Peyer's patch (tissue), 4 donors: Measurements from ENCODE around the gene IMMP2L. TPM values are rescaled to one million over a fixed set of nuclear protein-coding genes. Genes with fewer than 3 reads are reported as not detected.

Source experiments
- DNase-seq, 3 donors: peaks; one replicate each; pipeline ENCODE4 v3.0.0-alpha.2; 2017 to 2019
- H3K27ac ChIP-seq, 4 donors: fragments of 200-600 bp; sonication (generic); one replicate each; pipeline ENCODE4 v1.5.1; 2016 to 2019
- H3K27me3 ChIP-seq, 2 donors: fragments of 200-600 bp; sonication (generic); one replicate each; pipeline ENCODE4 v1.5.1; 2019
- H3K36me3 ChIP-seq, 3 donors: fragments of 200-600 bp; sonication (generic); one replicate each; pipeline ENCODE4 v1.5.1; 2016 to 2019
- H3K4me1 ChIP-seq, 4 donors: fragments of 200-600 bp; sonication (generic); one replicate each; pipeline ENCODE4 v1.5.1; 2016 to 2019
- H3K4me3 ChIP-seq, 4 donors: fragments of 200-600 bp; sonication (generic); 1 replicate in 3 of 4; 2 replicates in 1 of 4; pipeline ENCODE4 v1.5.1; 2016 to 2019; ENCODE audit warnings: mild to moderate bottlenecking in 1 of 4
- H3K9me3 ChIP-seq, 4 donors: fragments of 200-600 bp; sonication (generic); one replicate each; pipeline ENCODE4 v1.5.1; 2016 to 2019; ENCODE audit warnings: mild to moderate bottlenecking in 1 of 4
- POLR2A ChIP-seq, 2 donors: fragments of 450-650 bp; IDR thresholded peaks; one replicate each; pipeline ENCODE4 v1.5.1; 2017; ENCODE audit warnings: antibody characterized with exemption in 2 of 2, mild to moderate bottlenecking in 2 of 2, moderate library complexity in 2 of 2
- total RNA-seq, 4 donors: library from RNA; depleted of rRNA; stranded (reverse); fragments of >200 nt; gene quantifications; one replicate each; pipeline ENCODE4 v1.1.0, GENCODE V29; 2016
- TF ChIP-seq, protein P1 (sequence below), 6 experiments: fragments of 450-650 bp in 4 of 6; fragments of 200-600 bp in 2 of 6; sonication (generic) in 1 of 6; IDR thresholded peaks; one replicate each; pipeline ENCODE4 v1.5.1; 2017 to 2019; ENCODE audit warnings: antibody characterized with exemption in 6 of 6, mild to moderate bottlenecking in 3 of 6, moderate library complexity in 1 of 6

Gene IMMP2L
- total RNA-seq, 4 donors from 2014 or later: 5.1 to 16.5 (median 10.9) TPM

DNA sequence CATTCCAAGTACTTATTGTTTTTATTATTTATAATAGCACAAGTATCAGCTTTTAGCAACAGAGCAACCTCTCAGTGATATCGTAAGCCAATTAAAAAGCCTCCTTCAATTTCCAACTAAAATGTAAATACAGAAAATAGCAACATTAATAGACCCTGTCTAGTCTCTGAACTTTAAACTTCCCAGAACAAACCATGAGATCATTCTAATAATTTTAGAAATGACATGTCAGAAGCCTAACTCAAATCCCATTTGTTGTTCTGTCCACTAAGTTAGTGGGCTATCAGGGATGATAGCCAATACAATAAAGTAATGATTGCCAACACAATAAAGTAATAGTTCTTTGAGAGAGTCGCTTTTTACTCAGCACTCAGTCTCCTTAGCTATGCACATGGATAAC, 493.7 kb downstream of the IMMP2L start:
- Histone ChIP-seq H3K4me1 (no peaks in the 10 kb centered on the region), H3K4me3 (no peak overlapping the region), H3K9me3 (no peaks in the 10 kb centered on the region), H3K27ac (no peak overlapping the region), H3K36me3 (no peaks in the 10 kb centered on the region), H3K27me3 (no peaks in the 10 kb centered on the region)
- TF ChIP-seq POLR2A (IDR thresholded peaks at IDR 0.05): no peak
- TF ChIP-seq, protein P1, sequence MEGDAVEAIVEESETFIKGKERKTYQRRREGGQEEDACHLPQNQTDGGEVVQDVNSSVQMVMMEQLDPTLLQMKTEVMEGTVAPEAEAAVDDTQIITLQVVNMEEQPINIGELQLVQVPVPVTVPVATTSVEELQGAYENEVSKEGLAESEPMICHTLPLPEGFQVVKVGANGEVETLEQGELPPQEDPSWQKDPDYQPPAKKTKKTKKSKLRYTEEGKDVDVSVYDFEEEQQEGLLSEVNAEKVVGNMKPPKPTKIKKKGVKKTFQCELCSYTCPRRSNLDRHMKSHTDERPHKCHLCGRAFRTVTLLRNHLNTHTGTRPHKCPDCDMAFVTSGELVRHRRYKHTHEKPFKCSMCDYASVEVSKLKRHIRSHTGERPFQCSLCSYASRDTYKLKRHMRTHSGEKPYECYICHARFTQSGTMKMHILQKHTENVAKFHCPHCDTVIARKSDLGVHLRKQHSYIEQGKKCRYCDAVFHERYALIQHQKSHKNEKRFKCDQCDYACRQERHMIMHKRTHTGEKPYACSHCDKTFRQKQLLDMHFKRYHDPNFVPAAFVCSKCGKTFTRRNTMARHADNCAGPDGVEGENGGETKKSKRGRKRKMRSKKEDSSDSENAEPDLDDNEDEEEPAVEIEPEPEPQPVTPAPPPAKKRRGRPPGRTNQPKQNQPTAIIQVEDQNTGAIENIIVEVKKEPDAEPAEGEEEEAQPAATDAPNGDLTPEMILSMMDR (IDR thresholded peaks at IDR 0.05): no peak
- DNase-seq: no peak

DNA sequence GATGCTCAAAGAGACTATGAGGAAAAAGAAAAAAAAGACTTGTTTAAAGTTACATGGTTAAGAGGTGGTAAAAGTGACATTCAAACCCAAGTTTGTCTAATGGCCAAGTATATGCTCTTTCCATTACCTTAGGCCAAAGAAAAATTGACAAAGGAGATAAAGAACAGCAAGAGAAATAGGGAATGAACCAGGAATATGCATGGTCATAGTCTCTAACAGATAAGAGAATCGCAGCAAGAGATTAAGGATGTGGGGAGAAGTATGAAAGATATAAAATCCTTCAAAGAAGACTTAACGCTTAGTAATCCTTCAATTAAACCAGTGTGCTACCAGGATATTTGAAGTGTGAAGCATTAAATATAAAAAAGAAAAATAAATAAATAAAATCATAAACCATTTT, 494.6 kb downstream of the IMMP2L start:
- no peaks in the 10 kb centered on the region for H3K4me1 ChIP-seq
- no peak for TF ChIP-seq POLR2A (IDR thresholded peaks at IDR 0.05)
- TF ChIP-seq, protein P1 (IDR thresholded peaks at IDR 0.05): no peak
- DNase-seq: no peak
- no peak overlapping the region for H3K4me3 ChIP-seq
- H3K9me3 ChIP-seq: peaks cover 0 to 4% (median 1%) of the 10 kb centered on the region in 4 donors
- H3K27me3 ChIP-seq: no peaks in the 10 kb centered on the region
- no peaks in the 10 kb centered on the region for H3K36me3 ChIP-seq
- H3K27ac ChIP-seq: no peak overlapping the region

DNA sequence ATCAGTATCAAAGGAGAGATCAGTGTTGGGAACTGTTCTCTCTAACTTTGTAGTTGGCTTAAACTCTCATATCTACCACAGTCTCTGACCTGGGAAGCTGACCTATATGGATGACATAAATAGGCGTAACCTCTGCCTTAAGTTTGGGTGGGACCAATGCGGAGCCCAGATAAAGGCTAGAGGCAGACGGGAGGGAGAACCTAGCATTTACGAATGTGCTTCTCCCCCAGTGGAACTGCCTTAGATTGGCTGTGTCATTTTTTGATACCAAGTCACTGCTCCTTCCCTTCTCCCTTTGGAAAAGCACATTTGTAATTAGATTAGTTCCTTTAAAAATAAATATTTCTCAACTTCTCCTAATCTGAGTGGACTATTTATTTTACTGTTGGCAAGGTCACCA, 495.0 kb downstream of the IMMP2L start:
- no peak overlapping the region for H3K27ac ChIP-seq
- no peak for DNase-seq
- no peak overlapping the region for H3K4me3 ChIP-seq
- H3K9me3 ChIP-seq: peaks cover 0 to 6% (median 2%) of the 10 kb centered on the region in 4 donors
- no peaks in the 10 kb centered on the region for H3K27me3 ChIP-seq
- TF ChIP-seq, protein P1 (IDR thresholded peaks at IDR 0.05): no peak
- no peak for TF ChIP-seq POLR2A (IDR thresholded peaks at IDR 0.05)
- H3K4me1 ChIP-seq: no peaks in the 10 kb centered on the region
- H3K36me3 ChIP-seq: no peaks in the 10 kb centered on the region

DNA sequence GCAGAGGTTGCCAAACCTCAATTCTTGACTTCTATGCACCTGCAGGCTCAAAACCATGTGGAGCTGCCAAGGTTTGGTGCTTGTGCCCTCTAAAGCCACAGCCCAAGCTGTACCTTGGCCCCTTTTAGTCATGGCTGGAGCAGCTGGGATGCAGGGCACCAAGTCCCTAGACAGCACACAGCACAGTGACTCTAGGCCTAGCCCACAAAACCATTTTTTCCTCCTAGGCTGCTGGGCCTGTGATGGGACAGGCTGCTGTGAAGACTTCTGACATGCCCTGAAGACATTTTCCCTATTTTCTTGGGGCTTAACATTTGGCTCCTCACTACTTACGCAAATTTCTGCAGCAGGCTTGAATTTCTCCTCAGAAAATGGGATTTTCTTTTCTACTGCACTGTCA, 499.1 kb downstream of the IMMP2L start:
- no peaks in the 10 kb centered on the region for H3K36me3 ChIP-seq
- TF ChIP-seq POLR2A (IDR thresholded peaks at IDR 0.05): no peak
- TF ChIP-seq, protein P1 (IDR thresholded peaks at IDR 0.05): no peak
- peaks cover 0 to 6% (median 2%) of the 10 kb centered on the region in 4 donors for H3K9me3 ChIP-seq
- H3K27ac ChIP-seq: no peak overlapping the region
- no peaks in the 10 kb centered on the region for H3K27me3 ChIP-seq
- DNase-seq: no peak
- H3K4me3 ChIP-seq: no peak overlapping the region
- no peaks in the 10 kb centered on the region for H3K4me1 ChIP-seq

DNA sequence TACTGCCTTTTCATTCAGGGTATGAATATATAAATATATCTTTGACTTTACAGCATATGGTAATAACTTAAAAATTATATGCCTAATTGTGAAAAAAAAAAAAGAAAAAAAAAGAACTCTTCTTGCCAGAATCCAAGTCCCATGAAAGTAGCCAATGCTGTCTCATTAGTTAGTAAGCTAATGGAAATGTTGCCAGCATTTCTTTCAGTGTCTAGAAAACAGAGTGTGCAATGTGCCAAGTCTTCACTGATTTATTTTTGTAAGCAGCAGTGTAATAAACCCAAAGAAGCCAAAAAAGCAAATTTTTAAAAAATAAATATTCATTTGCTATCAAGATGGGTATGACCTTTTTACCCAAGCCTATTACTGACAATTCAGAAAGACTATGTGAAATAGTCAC, 502.5 kb downstream of the IMMP2L start:
- no peaks in the 10 kb centered on the region for H3K27me3 ChIP-seq
- H3K36me3 ChIP-seq: no peaks in the 10 kb centered on the region

More for the DNA sequence above, 502.5 kb downstream of the IMMP2L start:
- Histone ChIP-seq H3K4me1 (no peaks in the 10 kb centered on the region), H3K9me3 (peaks cover 0 to 6% (median 2%) of the 10 kb centered on the region in 4 donors), H3K4me3 (no peak overlapping the region), H3K27ac (no peak overlapping the region)
- no peak for DNase-seq
- TF ChIP-seq, protein P1 (IDR thresholded peaks at IDR 0.05): no peak
- no peak for TF ChIP-seq POLR2A (IDR thresholded peaks at IDR 0.05)
